GM18520 (cell line): ENCODE results near the gene THBD.
"Not testable (repeated sequence)": the region's sequence is repeated elsewhere in the genome, so short reads cannot be mapped to it uniquely, and the experiment has no call there.

Source experiments
- ATAC-seq: cut with Tn5 transposase; IDR thresholded peaks from one replicate; pipeline ENCODE4 v1.9.1; 2021; ENCODE audit not compliant: unreplicated experiment

The THBD gene

DNA sequence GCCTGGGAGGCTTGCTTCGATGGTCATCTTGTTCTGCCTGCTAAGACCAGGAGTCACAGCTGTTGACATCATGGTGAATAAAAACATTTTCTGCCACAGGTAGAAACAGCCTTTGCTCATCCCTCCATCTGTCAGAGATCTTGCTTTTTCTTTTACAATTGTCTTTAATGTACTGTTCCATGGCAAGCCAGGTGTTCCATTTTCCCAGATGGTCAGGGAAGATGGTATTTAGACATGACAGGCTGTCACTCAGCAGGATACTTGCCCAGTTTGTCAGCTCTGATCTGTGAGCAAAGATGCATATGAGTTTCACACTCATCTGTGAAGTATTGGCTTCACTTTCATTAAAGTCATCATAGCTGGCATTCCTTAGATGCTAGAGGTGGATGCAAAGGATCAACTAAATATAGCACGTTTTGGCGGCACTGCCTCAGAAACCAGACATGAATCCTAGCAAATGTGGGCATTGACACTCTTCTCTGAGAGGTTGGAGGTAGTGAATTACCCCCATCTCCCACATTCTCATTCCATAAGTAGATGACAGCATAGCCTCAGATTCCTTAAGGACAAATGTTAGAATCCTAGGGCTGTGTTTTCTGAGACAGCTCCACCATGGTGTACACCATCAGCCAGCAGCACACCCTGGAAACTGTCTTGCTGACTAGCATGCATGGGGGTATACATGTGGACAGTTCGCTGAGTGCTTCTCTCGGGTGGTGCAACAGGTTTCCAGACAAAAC lies 10.2 kb downstream of the THBD start:
- ATAC-seq = no peak

DNA sequence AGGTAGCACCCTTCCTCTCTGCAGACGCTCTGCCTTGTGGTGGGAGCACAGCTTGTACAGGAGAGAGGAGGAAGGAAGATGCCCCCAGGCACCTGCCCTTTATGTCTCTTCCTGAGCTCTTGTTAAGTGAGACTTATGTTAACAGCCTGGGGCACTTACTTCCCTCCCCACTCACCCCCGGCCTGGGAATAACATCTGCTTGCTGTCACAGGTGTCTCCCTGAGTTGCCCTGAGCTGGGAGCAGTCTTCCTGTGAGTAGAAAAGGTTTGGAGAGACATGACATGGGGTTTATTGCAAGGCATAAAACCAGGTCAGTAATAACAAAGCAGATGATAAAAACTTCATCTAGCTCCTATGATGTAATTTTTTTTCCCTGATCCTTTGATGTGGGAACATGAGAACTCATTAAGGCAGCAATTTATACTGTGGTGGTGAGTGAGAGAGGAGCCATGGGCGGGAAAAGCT lies 12.4 kb downstream of the THBD start:
- no peak for ATAC-seq

DNA sequence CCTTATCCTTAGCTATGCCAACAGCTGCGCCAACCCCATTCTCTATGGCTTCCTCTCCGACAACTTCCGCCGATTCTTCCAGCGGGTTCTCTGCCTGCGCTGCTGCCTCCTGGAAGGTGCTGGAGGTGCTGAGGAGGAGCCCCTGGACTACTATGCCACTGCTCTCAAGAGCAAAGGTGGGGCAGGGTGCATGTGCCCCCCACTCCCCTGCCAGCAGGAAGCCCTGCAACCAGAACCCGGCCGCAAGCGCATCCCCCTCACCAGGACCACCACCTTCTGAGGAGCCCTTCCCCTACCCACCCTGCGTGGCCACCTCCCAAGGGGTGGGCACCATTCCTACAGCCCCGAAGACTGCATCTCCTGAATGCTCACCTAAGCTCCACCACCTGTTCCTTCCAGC lies 13.1 kb downstream of the THBD start:
- no peak for ATAC-seq

DNA sequence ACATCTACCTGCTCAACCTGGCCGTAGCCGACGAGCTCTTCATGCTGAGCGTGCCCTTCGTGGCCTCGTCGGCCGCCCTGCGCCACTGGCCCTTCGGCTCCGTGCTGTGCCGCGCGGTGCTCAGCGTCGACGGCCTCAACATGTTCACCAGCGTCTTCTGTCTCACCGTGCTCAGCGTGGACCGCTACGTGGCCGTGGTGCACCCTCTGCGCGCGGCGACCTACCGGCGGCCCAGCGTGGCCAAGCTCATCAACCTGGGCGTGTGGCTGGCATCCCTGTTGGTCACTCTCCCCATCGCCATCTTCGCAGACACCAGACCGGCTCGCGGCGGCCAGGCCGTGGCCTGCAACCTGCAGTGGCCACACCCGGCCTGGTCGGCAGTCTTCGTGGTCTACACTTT lies 13.7 kb downstream of the THBD start:
- no peak for ATAC-seq

DNA sequence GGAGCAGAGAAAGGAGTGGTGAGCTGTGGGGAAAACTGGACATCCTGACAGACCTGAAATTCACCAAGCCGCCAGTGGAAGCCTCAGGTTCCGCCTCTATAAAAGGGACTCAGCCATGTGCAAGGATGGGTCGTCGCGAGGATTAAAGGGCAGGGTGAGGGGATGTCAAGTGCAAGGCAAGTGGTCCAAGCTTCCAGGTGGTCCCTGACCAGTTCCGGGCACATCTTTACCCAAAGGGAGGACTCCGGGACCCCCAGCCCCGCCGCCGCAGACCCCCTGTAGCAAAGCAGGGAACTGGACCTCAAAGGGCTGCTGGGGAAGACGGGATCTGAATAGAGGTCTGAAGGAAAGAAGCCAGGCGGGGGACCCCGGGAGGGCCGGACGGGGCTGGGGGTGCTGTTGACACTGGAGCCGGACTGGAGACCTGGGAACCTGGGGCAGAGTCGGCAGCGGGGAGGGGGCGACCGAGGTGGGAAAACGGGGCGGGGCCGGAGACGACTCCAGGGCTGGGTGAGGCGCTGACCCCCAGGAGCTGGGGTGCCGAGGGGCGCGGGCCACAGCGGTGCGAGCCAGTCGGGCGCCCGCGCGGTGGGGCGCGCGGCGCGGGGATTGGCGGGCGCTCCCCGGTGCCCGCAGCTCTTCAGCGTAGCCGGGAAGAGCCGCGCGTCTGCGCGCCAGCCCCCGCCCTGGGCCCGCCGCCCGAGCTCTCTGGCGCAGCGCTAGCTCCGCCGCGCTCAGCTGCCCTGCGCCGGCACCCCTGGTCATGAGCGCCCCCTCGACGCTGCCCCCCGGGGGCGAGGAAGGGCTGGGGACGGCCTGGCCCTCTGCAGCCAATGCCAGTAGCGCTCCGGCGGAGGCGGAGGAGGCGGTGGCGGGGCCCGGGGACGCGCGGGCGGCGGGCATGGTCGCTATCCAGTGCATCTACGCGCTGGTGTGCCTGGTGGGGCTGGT lies 14.5 kb downstream of the THBD start, which contains the start of gene SSTR4:
TSS of gene SSTR4 (plus strand) at position 592 of the 951 bp plus-strand sequence. CDS start at position 764, 172 bp downstream.
- ATAC-seq = no peak

DNA sequence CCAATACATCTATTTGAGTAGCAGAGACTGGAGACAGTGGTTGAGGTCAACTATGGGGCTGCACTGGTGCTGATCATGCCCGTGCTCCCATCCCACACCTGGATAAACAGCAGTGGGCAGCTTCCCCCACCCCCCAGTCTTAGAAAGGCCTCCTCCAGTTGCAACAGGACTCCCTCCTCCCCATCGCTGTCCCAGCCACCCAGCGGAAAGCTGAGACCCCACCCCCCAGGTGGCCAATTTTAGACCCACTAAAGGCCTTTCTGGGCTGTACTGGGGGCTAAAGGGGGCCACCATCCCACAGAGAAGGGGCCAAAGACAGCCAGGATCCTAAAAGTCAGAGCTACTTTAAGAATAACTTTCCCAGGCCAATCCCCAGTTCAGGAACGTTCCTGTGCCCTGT lies 15.6 kb downstream of the THBD start:
- ATAC-seq = no peak

DNA sequence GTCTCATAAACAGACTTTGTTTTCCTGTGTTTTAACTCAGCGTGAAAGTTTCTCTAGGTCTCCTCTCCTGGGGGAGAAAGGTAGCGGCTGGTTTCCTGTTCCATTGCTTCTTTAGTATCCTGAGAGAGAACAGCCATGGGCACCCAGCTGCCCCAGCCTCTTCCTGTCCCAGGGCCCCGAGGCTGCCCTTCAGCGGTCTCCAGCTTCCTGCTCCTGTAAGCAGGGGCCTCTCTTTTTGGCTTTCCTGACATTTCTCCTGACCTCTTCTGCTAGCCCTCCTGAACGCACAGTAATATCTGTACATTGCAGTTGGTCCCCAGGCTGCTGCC lies 16.8 kb downstream of the THBD start:
- ATAC-seq = no peak

DNA sequence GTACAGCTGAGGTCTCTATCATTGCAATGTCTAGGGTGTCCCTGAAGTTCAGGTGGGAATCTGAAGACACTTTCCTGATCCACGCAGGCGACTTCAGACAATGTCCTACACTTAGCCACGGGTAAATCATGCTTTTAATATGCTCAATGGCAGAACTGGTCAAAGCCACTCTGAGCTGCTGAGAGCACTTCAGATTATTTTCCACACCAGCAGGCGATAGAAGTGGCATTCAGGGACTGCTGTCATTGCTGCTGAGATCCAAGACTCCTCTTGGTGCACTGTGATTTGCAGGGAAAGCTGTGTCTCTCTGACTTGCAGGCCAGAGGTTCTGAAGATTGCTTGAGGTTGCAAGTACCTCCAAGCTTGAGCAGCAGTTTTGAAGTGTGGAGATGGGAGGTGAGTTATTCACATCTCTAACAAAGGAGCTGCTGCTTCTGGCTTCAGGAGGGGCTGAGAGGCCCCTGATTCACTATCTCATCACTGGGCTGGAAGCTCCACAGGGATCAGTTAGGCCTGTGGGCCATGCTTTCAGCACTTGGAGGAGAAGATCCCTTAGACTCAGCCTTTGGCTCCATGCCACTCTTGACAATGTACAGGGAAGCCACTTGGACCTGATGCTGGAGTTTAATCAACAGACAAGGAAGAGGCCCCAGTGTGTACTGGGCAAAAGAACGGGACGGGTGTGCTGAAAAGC lies 17.3 kb downstream of the THBD start:
- ATAC-seq = no peak

DNA sequence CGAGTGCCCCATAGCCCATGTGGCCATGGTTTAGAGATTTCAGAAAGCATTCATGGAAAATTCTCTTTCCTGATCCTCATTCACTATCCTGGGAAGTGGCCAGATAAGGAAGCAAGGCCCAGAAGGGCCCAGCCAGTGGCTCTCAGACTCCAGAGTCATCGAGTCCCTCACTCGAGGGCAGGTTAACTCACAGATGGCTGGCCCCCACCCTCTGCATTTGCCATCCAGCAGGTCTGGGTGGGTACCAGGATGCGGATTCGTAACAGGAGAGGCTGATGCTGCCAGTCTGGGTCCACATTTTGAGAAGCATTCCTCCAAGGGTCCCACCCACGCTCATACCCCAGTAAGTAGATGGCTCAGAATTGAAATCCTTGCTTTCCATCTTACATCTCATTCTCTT lies 18.1 kb downstream of the THBD start:
- ATAC-seq = no peak

DNA sequence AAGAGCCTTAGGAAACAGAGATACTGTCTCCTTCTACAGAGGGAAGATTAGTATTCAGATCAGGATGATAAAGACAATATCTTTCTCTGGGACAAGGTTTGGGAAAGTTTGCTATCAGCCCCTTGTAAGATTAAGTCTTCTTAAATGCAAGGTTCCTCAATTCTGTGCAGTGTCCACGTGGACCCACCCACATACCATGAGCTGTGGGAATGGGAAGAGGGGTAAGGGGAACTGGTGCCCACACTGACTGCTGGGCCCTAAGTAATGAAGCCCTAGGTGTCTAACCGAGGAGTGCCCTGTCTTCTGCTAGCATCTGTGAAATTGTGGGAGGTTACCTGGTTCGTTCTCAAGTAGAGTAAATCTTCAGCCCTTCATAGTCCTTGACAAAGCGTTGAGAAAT lies 20.1 kb downstream of the THBD start:
- no peak for ATAC-seq

DNA sequence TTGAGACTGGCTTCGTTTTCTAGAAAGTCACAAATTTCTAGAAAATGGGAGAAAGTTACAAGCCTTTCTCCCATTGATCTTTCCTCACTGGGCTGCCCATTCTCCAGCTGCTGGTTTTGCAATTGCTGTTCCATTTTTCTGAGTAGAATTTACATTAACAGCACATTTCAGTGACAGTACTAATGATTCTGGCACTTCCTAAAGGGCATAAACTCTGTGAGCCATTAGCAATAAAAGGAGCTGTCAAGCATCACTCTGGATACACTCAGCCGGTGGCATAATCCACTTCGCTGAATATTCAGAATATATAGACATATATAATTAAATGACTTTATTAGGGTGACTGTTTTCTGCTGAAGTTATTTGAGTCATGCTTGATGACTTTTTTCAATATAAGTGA lies 21.1 kb downstream of the THBD start:
- ATAC-seq = no peak

DNA sequence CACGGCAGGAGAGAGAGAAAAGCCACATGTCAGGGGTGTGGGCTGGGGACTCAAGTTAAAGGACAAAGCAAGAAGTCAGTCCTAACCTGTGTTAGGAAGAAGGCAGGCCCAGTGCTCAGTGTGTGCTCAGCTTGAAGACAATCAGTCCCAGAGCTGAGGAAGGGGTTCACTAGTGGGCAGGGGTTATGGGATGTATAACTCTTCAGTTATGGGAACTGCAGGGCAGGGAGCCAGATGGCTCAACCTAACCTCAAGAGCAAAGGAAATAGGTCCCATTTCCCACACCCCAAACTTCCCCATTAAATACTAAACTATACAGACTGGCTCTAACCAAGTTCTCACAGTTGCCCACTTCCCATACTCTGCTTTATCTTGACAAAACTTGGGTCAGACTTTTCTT lies 21.8 kb downstream of the THBD start:
- ATAC-seq = no peak

DNA sequence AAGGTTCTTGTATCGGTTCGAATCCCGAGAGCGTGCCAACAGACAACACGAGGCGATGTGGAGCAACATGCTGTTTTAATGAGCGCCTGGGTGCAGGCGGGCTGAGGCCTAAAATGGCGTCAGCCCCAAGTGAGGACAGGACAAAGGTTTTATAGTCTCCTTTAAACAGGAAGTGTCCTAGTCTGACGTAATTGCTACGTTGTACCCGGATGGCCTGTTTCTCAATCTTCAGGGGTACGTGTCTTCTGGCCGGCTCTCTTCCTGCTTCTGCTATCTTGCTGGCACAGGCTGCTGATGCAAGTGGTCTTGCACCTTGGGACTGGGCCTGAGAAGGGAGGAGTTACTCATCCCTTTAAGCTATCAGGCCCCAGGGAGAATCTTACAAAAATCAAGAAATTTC lies 24.0 kb downstream of the THBD start:
- ATAC-seq = not testable (repeated sequence)

DNA sequence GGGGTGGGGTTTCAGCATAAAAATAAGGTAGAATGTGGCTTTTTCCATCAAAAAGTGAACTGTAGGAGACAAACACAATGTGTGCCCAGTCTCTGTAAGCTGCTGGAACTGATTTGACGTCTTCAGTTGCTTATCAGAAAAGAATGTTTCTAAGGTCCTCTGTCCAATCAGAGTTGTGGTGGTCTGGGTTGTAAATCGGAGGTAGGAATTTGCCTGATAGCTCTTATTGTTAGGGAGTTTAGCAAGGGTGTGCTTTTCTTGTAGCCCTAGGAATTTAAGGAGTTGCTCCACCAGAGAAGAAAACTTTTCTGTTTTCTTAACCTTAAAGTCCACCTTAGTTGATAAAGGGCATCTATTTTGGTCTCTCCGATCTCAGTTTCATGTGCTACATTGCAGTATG lies 24.8 kb downstream of the THBD start:
- no peak for ATAC-seq

DNA sequence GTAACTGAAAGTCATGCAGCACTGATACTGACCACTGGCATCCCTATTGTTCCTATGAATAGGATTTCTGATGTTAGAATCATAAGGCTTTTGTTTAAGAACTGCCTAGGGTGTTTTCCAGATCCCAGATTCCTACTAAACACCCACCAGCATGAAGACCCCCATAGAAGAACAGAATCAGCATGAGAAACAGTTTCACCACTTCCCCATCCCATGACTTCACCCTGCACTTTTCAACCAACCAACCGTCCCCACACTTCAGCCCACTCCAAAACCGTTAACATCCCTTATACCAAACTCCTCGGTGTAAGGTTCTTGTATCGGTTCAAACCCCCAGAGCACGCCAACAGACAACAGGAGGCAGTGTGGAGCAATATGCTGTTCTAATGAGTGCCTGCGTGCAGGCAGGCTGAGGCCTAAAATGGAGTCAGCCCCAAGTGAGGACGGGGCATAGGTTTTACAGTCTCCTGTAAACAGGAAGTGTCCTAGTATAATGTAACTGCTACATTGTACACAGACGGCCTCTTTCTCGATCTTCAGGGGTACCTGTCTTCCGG lies 25.8 kb downstream of the THBD start:
- ATAC-seq = no peak

DNA sequence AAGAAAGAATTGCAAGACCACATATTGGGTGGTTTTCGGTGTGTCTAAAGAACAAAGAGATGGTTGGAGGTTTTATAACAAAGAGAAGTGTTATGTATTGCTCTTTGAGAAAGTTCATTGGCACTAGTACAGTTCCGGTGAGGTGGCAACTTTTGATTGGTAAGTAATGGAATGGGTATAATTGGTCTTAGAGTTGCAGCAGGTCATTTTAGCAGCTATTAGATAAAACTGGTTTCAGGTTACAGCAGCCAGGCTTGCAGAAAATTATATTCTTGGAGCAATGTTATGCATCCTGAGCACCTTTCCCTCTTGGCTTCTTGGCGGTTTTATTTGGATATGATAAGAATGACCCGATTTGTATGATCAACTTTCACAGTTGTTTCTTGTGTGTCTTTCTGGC lies 26.6 kb downstream of the THBD start:
- no peak for ATAC-seq

DNA sequence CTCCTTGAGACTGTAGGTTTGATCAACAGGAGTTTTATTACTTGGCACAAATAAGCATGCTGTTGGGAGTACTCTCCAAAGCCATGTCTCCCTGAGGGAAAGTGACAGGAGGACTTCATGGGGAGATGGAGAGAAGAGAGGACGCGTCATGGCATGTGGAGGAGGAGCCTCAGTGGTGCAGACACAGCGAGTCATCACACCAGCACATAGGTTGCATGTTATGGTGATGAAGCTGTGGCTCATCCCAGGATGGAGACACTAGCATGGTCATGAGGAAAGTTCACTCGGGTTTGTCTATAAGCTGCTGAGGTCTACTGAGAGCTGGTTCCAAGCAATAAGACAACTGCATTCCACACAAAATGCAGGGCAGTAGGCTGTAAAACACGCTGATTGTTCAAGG lies 27.5 kb downstream of the THBD start:
- no peak for ATAC-seq

DNA sequence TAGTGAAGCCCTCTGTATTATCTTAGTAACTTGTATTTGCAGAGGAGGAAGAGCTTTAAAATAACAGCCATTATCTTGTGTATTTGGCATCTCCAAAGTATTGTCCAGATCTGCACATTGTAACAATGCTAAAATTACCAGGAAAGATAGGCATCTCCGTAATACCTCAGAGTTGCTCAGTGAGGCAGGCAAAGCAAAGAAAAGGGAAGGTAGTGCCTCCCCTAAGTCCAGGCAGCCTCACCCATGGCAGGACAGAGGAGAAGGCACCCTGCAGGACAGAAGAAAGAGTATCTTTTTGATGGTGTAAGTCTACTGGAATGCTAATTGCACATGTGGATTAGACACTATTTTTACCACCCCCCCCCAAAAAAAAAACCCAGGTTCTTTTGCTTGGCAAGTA lies 27.9 kb downstream of the THBD start:
- ATAC-seq = no peak

DNA sequence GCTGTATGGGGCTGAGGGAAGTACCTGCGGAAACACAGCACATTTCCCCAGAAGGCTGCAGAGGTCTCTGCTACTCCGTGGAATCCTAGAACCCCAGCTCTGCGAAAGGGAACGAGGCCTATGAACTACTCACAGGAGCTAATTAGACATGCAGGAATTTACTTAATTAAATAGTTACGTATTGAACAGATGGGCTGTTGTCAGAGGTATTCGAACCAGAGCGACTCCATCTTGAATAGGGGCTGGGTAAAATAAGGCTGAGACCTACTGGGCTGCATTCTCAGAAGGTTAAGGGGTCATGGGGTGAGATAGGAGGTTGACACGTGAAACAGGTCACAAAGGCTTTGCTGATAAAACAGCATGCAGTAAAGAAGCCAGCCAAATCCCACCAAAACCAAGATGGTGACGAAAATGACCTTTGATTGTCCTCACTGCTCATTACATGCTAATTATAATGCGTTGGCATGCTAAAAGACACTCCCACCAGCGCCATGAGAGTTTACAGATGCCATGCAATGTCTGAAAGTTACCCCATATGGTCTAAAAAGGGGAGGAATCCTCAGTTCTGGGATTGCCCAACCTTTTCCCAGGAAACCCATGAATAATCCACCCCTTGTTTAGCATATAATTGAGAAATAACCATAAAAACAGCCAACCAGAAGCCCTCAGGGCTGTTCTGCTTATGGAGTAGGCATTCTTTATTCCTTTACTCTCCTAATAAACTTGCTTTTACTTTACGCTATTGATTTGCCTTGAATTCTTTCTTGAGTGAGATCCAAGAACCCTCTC lies 29.0 kb downstream of the THBD start:
- ATAC-seq = no peak

DNA sequence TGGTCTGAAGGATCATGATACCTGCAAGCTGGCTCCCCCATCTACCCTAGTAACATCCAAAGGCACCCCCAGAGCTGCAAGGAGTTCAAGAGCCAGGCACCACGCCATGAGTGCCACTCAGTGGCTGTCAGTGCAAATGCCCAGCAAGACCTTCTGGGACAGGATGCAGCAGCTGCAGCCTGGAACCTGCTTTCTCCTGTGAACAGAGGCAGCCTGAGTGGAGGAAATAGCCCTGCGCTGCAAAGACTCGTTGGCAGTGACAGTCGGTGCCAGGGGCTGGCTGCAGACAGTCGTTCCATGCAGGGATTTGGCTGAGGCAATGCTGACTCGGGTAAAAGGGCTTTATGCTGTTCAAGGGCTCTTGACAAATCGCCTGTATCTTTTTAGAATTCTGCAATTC lies 30.1 kb downstream of the THBD start:
- ATAC-seq = no peak

DNA sequence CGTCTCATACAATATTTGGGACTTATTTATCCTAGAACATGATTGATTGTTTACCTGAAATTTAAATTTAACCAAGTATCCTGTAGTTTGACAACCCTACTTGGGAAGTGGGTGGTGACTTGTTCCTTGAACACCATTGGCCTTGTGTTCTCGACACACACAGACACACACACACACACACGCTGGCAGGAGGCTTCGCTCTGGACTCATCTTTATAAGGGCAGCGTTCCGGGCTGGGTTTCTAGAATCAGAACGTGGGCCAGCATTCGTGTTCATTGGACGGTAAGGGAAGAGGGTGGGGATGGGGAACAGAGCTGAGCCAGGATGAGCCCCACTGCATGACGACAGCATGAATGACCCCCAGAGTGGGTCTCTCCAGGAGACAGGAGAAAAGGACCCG lies 30.5 kb downstream of the THBD start:
- ATAC-seq = no peak
